K562 (cell line): ENCODE measurements around the gene FOLR2. TPM values are rescaled to one million over a fixed set of nuclear protein-coding genes. Genes with fewer than 3 reads are reported as not detected.
A peak's percentile ranks its signal among the peaks of the same experiment; 100 is the strongest.

Experiments
- BRD4 ChIP-seq: fragments of 200-600 bp; sonication (generic); IDR thresholded peaks from 2 replicates; pipeline ENCODE4 v1.6.1; 2017; ENCODE audit warnings: inconsistent platforms
- DPF2 ChIP-seq: fragments of 450-650 bp; IDR thresholded peaks from 2 replicates; pipeline ENCODE4 v1.6.1; 2016
- ELF2 ChIP-seq: fragments of 250-450 bp; sonication (Bioruptor Pico); IDR thresholded peaks from 2 replicates; pipeline ENCODE4 v1.5.0; 2021; ENCODE audit warnings: mild to moderate bottlenecking
- FOSL1 ChIP-seq: fragments of 200-800 bp; sonication (Bioruptor generic); conservative IDR thresholded peaks from 2 replicates; pipeline ENCODE4 v1.6.1; 2016; ENCODE audit warnings: missing genetic modification characterization, missing compliant biosample characterization
- JUN ChIP-seq, 2 experiments: sonication (generic) in 1 of 2; formaldehyde crosslinking in 1 of 2; IDR thresholded peaks; 2 replicates each; pipeline versions ENCODE4 v1.6.1 to v1.8.0; 2012 to 2022; ENCODE audit warnings: borderline replicate concordance in 2 of 2, mild to moderate bottlenecking in 2 of 2, improper control_type of control experiment in 1 of 2, low read depth in 1 of 2, low read length in 1 of 2, missing genetic modification reagents in 1 of 2
- MYNN ChIP-seq, 2 experiments: sonication (generic); formaldehyde crosslinking in 1 of 2; IDR thresholded peaks; 2 replicates each; pipeline versions ENCODE4 v1.5.0 to v1.6.1; 2016 to 2020; ENCODE audit warnings: antibody characterized with exemption in 1 of 2, missing genetic modification reagents in 1 of 2
- NRF1 ChIP-seq, 2 experiments: fragments of 450-650 bp; IDR thresholded peaks in 1 of 2; conservative IDR thresholded peaks in 1 of 2; 2 replicates each; pipeline ENCODE4 v1.6.1; 2014; ENCODE audit warnings: mild to moderate bottlenecking in 2 of 2
- RAD21 ChIP-seq, 2 experiments: fragments of 250-450 bp in 1 of 2; fragments of 450-650 bp in 1 of 2; sonication (Bioruptor Pico) in 1 of 2; formaldehyde crosslinking in 1 of 2; IDR thresholded peaks in 1 of 2; conservative IDR thresholded peaks in 1 of 2; 2 replicates each; pipeline versions ENCODE4 v1.4.0 to v1.8.0; 2020 to 2022; ENCODE audit warnings: mild to moderate bottlenecking in 2 of 2, moderate library complexity in 1 of 2
- SMC3 ChIP-seq: conservative IDR thresholded peaks from 2 replicates; pipeline ENCODE4 v1.6.1; 2011; ENCODE audit warnings: low read depth, low read length, improper control_type of control experiment; ENCODE audit not compliant: insufficient read depth
- TEAD1 ChIP-seq, 2 experiments: fragments of 450-650 bp in 1 of 2; sonication (generic) in 1 of 2; formaldehyde crosslinking; IDR thresholded peaks; 2 replicates each; pipeline versions ENCODE4 v1.4.0 to v1.8.0; 2020 to 2022; ENCODE audit warnings: mild to moderate bottlenecking in 2 of 2, missing genetic modification reagents in 1 of 2
- TFAM ChIP-seq: fragments of 250-450 bp; sonication (Bioruptor Pico); conservative IDR thresholded peaks from 2 replicates; pipeline ENCODE4 v1.5.0; 2021; ENCODE audit warnings: mild to moderate bottlenecking, moderate library complexity
- TOE1 ChIP-seq, 2 experiments: fragments of 450-650 bp in 1 of 2; sonication (generic) in 1 of 2; formaldehyde crosslinking in 1 of 2; IDR thresholded peaks; 2 replicates each; pipeline versions ENCODE4 v1.7.1 to v1.8.0; 2016 to 2022; ENCODE audit warnings: borderline replicate concordance in 2 of 2, mild to moderate bottlenecking in 2 of 2, antibody characterized with exemption in 1 of 2, inconsistent platforms in 1 of 2, low read depth in 1 of 2, missing genetic modification reagents in 1 of 2, moderate library complexity in 1 of 2
- ZNF212 ChIP-seq: fragments of 450-650 bp; formaldehyde crosslinking; IDR thresholded peaks from 2 replicates; pipeline ENCODE4 v1.4.0; 2020; ENCODE audit warnings: mild to moderate bottlenecking
- ZNF431 ChIP-seq: sonication (generic); formaldehyde crosslinking; IDR thresholded peaks from 2 replicates; pipeline ENCODE4 v1.8.0; 2022; ENCODE audit warnings: mild to moderate bottlenecking, missing genetic modification reagents
- polyA plus RNA-seq, 8 experiments: library from polyadenylated mRNA; depleted of rRNA in 4 of 8; stranded (reverse) in 5 of 8; unstranded in 3 of 8; fragments of >200 nt; fragmentation: Nextera tagmentation in 2 of 8; fragmentation: Illumina TruSeq in 1 of 8; extraction: Ambion mirVana in 2 of 8; extraction: Trizol in 1 of 8; gene quantifications; 2 replicates each; pipeline versions ENCODE4 v1.2.1 to v1.2.3, GENCODE V29; 2011 to 2014; ENCODE audit warnings: inconsistent platforms in 1 of 8, missing spikeins in 1 of 8
- total RNA-seq, 7 experiments: library from RNA; depleted of rRNA in 6 of 7; stranded (reverse); fragments of >200 nt in 6 of 7; fragmentation: Illumina TruSeq in 2 of 7; extraction: Trizol in 2 of 7; gene quantifications; 2 replicates each; pipeline versions ENCODE4 v1.2.1 to v1.2.3, GENCODE V29; 2011 to 2021; ENCODE audit warnings: low replicate concordance in 1 of 7
- TF ChIP-seq, protein P1 (sequence below): IDR thresholded peaks from 2 replicates; pipeline ENCODE4 v1.6.1; 2012; ENCODE audit warnings: low read depth, low read length, improper control_type of control experiment, borderline replicate concordance
- TF ChIP-seq, protein P2 (sequence below): sonication (generic); formaldehyde crosslinking; IDR thresholded peaks from 2 replicates; pipeline ENCODE4 v1.8.1; 2023; ENCODE audit warnings: missing genetic modification reagents, mild to moderate bottlenecking, borderline replicate concordance
- TF ChIP-seq, protein P3 (sequence below): IDR thresholded peaks from 3 replicates; pipeline ENCODE4 v1.6.1; 2011; ENCODE audit warnings: borderline replicate concordance, mild to moderate bottlenecking; ENCODE audit not compliant: insufficient read length, insufficient read depth

Gene FOLR2
- total and polyA plus RNA-seq, 9 of the 15 experiments (the other 6 are each of a cell fraction or from before 2014, with no cell fraction given), result 0.27 TPM; not detected in 8

DNA sequence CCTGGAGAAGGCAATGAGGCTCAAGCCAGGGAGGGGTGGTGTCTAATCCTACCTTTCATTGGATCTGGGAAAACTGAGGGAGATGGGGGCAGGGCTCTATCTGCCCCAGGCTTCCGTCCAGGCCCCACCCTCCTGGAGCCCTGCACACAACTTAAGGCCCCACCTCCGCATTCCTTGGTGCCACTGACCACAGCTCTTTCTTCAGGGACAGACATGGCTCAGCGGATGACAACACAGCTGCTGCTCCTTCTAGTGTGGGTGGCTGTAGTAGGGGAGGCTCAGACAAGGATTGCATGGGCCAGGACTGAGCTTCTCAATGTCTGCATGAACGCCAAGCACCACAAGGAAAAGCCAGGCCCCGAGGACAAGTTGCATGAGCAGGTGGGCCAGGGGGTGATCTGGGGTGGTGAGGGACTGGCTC is 24.6 kb upstream of the FOLR2 start, which contains the start of gene FOLR1 (continued):
- TF ChIP-seq ZNF431 (CRISPR knock-in tag) (no peak), TOE1 (IDR thresholded peaks at IDR 0.05; ENCODE audit: borderline replicate concordance) (no peak), TOE1 (CRISPR knock-in tag; IDR thresholded peaks at IDR 0.05; ENCODE audit: borderline replicate concordance, low read depth) (no peak), TFAM (CRISPR knock-in tag) (no peak), ELF2 (CRISPR knock-in tag) (no peak), DPF2 (no peak), FOSL1 (no peak), NRF1 (conservative IDR thresholded peaks at IDR 0.05 in 1 of 2, IDR thresholded peaks at IDR 0.05 in 1 of 2) (peak in 1 of 2 experiments; percentile 38; a peak in 2 of 4 replicates), BRD4 (no peak), ZNF212 (CRISPR knock-in tag) (no peak), MYNN (IDR thresholded peaks at IDR 0.05) (no peak), MYNN (CRISPR knock-in tag; IDR thresholded peaks at IDR 0.05) (no peak), SMC3 (no peak), JUN (IDR thresholded peaks at IDR 0.05; ENCODE audit: borderline replicate concordance, low read depth, low read length) (no peak), JUN (CRISPR knock-in tag; IDR thresholded peaks at IDR 0.05; ENCODE audit: borderline replicate concordance) (no peak), RAD21 (CRISPR knock-in tag; conservative IDR thresholded peaks at IDR 0.05 in 1 of 2, IDR thresholded peaks at IDR 0.05 in 1 of 2) (no peak), TEAD1 (CRISPR knock-in tag; IDR thresholded peaks at IDR 0.05) (peak; percentile 71 to 78; a peak in 2 of 4 replicates)
- TF ChIP-seq, protein P1, sequence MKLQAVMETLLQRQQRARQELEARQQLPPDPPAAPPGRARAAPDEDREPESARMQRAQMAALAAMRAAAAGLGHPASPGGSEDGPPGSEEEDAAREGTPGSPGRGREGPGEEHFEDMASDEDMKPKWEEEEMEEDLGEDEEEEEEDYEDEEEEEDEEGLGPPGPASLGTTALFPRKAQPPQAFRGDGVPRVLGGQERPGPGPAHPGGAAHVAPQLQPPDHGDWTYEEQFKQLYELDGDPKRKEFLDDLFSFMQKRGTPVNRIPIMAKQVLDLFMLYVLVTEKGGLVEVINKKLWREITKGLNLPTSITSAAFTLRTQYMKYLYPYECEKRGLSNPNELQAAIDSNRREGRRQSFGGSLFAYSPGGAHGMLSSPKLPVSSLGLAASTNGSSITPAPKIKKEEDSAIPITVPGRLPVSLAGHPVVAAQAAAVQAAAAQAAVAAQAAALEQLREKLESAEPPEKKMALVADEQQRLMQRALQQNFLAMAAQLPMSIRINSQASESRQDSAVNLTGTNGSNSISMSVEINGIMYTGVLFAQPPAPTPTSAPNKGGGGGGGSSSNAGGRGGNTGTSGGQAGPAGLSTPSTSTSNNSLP, result no peak
- TF ChIP-seq, protein P2, sequence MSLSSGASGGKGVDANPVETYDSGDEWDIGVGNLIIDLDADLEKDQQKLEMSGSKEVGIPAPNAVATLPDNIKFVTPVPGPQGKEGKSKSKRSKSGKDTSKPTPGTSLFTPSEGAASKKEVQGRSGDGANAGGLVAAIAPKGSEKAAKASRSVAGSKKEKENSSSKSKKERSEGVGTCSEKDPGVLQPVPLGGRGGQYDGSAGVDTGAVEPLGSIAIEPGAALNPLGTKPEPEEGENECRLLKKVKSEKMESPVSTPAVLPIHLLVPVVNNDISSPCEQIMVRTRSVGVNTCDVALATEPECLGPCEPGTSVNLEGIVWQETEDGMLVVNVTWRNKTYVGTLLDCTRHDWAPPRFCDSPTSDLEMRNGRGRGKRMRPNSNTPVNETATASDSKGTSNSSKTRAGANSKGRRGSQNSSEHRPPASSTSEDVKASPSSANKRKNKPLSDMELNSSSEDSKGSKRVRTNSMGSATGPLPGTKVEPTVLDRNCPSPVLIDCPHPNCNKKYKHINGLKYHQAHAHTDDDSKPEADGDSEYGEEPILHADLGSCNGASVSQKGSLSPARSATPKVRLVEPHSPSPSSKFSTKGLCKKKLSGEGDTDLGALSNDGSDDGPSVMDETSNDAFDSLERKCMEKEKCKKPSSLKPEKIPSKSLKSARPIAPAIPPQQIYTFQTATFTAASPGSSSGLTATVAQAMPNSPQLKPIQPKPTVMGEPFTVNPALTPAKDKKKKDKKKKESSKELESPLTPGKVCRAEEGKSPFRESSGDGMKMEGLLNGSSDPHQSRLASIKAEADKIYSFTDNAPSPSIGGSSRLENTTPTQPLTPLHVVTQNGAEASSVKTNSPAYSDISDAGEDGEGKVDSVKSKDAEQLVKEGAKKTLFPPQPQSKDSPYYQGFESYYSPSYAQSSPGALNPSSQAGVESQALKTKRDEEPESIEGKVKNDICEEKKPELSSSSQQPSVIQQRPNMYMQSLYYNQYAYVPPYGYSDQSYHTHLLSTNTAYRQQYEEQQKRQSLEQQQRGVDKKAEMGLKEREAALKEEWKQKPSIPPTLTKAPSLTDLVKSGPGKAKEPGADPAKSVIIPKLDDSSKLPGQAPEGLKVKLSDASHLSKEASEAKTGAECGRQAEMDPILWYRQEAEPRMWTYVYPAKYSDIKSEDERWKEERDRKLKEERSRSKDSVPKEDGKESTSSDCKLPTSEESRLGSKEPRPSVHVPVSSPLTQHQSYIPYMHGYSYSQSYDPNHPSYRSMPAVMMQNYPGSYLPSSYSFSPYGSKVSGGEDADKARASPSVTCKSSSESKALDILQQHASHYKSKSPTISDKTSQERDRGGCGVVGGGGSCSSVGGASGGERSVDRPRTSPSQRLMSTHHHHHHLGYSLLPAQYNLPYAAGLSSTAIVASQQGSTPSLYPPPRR (CRISPR knock-in tag), result no peak
- TF ChIP-seq, protein P3, sequence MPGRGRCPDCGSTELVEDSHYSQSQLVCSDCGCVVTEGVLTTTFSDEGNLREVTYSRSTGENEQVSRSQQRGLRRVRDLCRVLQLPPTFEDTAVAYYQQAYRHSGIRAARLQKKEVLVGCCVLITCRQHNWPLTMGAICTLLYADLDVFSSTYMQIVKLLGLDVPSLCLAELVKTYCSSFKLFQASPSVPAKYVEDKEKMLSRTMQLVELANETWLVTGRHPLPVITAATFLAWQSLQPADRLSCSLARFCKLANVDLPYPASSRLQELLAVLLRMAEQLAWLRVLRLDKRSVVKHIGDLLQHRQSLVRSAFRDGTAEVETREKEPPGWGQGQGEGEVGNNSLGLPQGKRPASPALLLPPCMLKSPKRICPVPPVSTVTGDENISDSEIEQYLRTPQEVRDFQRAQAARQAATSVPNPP, result no peak
